RPMI8226 (cell line): Measurements from ENCODE around the gene WDR5B.

ENCODE experiments used
- DNase-seq: peaks from one replicate; pipeline ENCODE4 v3.0.0-alpha.2; 2015

The WDR5B gene

DNA sequence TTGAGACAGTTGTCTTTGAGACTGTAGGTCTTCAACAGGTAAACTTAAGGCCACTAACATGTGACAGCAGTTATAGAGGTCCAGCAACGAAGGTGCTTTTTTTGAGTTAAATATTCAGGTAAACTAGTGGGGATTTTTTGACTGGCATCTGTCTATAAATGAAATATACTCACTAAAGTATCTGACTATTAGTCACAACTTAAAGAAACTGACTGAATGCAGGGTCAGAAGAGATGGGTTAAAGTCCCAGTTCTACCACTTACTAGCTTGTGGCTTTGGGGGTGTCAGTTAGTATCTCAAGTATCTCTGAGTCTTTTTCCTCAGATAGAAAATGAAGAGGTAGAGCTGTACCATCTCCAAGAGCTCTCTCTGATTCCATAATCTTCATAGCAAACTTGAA, 50.8 kb downstream of the WDR5B start:
- DNase-seq = no peak

DNA sequence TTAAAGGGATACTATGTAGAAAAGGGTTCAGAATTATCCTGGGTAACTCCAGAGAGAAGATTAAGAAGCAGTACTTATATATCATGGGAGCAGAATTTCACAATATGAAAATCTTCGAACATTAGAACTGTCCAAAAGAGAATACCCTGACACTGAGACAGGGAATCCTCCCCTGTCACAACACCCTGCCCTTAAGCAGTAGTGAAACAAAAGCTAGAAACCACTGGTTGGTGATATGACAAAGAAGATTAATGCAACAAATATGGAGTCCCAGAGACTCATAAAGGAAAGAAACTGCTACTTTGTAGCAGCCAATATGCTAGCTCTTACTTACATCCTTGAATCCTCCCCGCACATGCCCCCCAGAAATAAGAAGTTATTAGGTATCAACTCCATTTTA, 51.4 kb downstream of the WDR5B start:
- DNase-seq = no peak
